ENCODE results near the gene AGMAT. TPM values are rescaled to one million over a fixed set of nuclear protein-coding genes. Genes with fewer than 3 reads are reported as not detected.

Gene AGMAT
- polyA plus RNA-seq, 2 of the 4 experiments (the other 2 are of a cell fraction), result 10.3 to 13.1 TPM

GRCh38 chr1:15578921-15579682 is 5.7 kb downstream of the AGMAT start:
- ChIA-PET POLR2A (no interaction called here), CTCF (interaction anchor here (0.6 kb wide), 1 partner anchor 47 kb away, joined by 3 read pairs; no protein-coding TSS in a partner anchor)
- no peak for FAIRE-seq
- DNase-seq (ENCODE audit: low read depth in 1 of 2, low spot score in 1 of 2), result no peak
- Histone ChIP-seq H3K9me3 (no peaks in the 10 kb centered on the region), H3K4me2 (no peak overlapping the region), H3K4me3 (no peak overlapping the region), H3K27ac (no peak overlapping the region), H3K4me1 (0 out of 3 replicates have a peak, but pooled peaks cover 5% of the 10 kb centered on the region)
- ATAC-seq, result no peak
- WGBS (ENCODE audit: missing lambda C conversion rate), result 81% methylated on average over 14 of the region's 16 CpGs
- TF ChIP-seq HOXA7 (CRISPR knock-in tag; IDR thresholded peaks at IDR 0.05), result no peak
- TF ChIP-seq TP53 (CRISPR knock-in tag; IDR thresholded peaks at IDR 0.05), result no peak
- TF ChIP-seq BHLHE40 (IDR thresholded peaks at IDR 0.05; ENCODE audit: low read depth, low read length), result no peak
- no peak for TF ChIP-seq POLR2AphosphoS2 (conservative IDR thresholded peaks at IDR 0.05; ENCODE audit: low read length)
- TF ChIP-seq HEYL (CRISPR knock-in tag; IDR thresholded peaks at IDR 0.05), result no peak
- no peak for TF ChIP-seq ELK1 (IDR thresholded peaks at IDR 0.05; ENCODE audit: low read depth, low read length)
- TF ChIP-seq KDM5A (IDR thresholded peaks at IDR 0.05), result no peak
- TF ChIP-seq SREBF2 (IDR thresholded peaks at IDR 0.05), result no peak

- no peaks in the 10 kb centered on the region for H3K4me1 ChIP-seq
- no peak overlapping the region for H3K4me3 ChIP-seq
- no peak for DNase-seq (ENCODE audit: low read depth in 1 of 2, low spot score in 1 of 2)
- ChIA-PET POLR2A (no interaction called here), CTCF (interaction anchor here (0.6 kb wide), 1 partner anchor 1011 kb away, joined by 3 read pairs; no protein-coding TSS in a partner anchor)
- no peaks in the 10 kb centered on the region for H3K9me3 ChIP-seq
- FAIRE-seq, result no peak
- ATAC-seq, result no peak
- 95% methylated on average over 4 of the region's 4 CpGs for WGBS (ENCODE audit: missing lambda C conversion rate)
- H3K4me2 ChIP-seq, result no peak overlapping the region
- H3K27ac ChIP-seq, result no peak overlapping the region
- TF ChIP-seq NFE2L2 (conservative IDR thresholded peaks at IDR 0.05; ENCODE audit: low read length) (no peak), POLR2AphosphoS2 (conservative IDR thresholded peaks at IDR 0.05; ENCODE audit: low read length) (no peak), CEBPB (IDR thresholded peaks at IDR 0.05) (no peak), RAD21 (conservative IDR thresholded peaks at IDR 0.05 in 1 of 2, IDR thresholded peaks at IDR 0.05 in 1 of 2) (no peak), ZSCAN20 (CRISPR knock-in tag; IDR thresholded peaks at IDR 0.05) (no peak), CTCF (IDR thresholded peaks at IDR 0.05) (no peak), NPAS2 (CRISPR knock-in tag; IDR thresholded peaks at IDR 0.05; ENCODE audit: borderline replicate concordance) (no peak), REST (IDR thresholded peaks at IDR 0.05) (no peak), MAZ (IDR thresholded peaks at IDR 0.05; ENCODE audit: borderline replicate concordance, low read depth, low read length) (no peak), PBX3 (IDR thresholded peaks at IDR 0.05) (no peak), GATA3 (IDR thresholded peaks at IDR 0.05; ENCODE audit: borderline replicate concordance) (no peak), CHD2 (IDR thresholded peaks at IDR 0.05; ENCODE audit: low read length, partially characterized antibody) (no peak), FOSL2 (IDR thresholded peaks at IDR 0.05) (no peak), FOSL2 (CRISPR knock-in tag; IDR thresholded peaks at IDR 0.05) (no peak), HOXA7 (CRISPR knock-in tag; IDR thresholded peaks at IDR 0.05) (no peak), HMGXB4 (CRISPR knock-in tag; IDR thresholded peaks at IDR 0.05; ENCODE audit: borderline replicate concordance) (no peak), ATOH8 (CRISPR knock-in tag; IDR thresholded peaks at IDR 0.05; ENCODE audit: low read depth) (no peak), SMC3 (IDR thresholded peaks at IDR 0.05) (no peak), EHF (CRISPR knock-in tag; IDR thresholded peaks at IDR 0.05) (no peak)
Measured at GRCh38 chr1:15577691-15578090, 7.2 kb downstream of the AGMAT start.
